GM12878 (cell line): ENCODE results near the gene ATP10A. TPM values are rescaled to one million over a fixed set of nuclear protein-coding genes. Genes with fewer than 3 reads are reported as not detected.

ENCODE experiments used
- ATAC-seq: fragments of 200-7000 bp; cut with Tn5 transposase; 3 replicates; pipeline ENCODE4 v1.9.1; 2020; ENCODE audit warnings: mild to moderate bottlenecking, moderate library complexity
- BruUV-seq: library from RNA; stranded (reverse); fragments of 400-500 nt; replicated peaks from 2 replicates; lab custom pipeline; 2021; lab: Mats Ljungman, UMichigan
- CTCF ChIA-PET: fragments of 300-600 bp; sonication (Branson Sonifier 250); formaldehyde crosslinking; extraction: SDS; loops from one replicate; lab custom pipeline; 2021; ENCODE audit warnings: inconsistent platforms; lab: Yijun Ruan, JAX
- POLR2A ChIA-PET: fragments of 350-600 bp; formaldehyde crosslinking; extraction: SDS; loops from one replicate; lab custom pipeline; 2021; ENCODE audit warnings: inconsistent platforms; lab: Charles Lee
- RAD21 ChIA-PET: fragments of 300-600 bp; sonication (Branson Sonifier 250); formaldehyde crosslinking; loops from one replicate; lab custom pipeline; 2023; ENCODE audit warnings: antibody characterized with exemption; ENCODE audit not compliant: unreplicated experiment; lab: Charles Lee
- SMC1A ChIA-PET: fragments of 300-600 bp; sonication (Branson Sonifier 250); formaldehyde crosslinking; loops from one replicate; lab custom pipeline; 2023; ENCODE audit not compliant: unreplicated experiment, uncharacterized antibody; lab: Charles Lee
- DNase-seq: peaks from one replicate; pipeline ENCODE4 v3.0.0-alpha.2; 2011; ENCODE audit warnings: low read depth, low spot score
- FAIRE-seq: peaks from 3 replicates; lab custom pipeline; 2011; peaks lifted over from hg19 to GRCh38; lab: Jason Lieb, UNC
- H2AFZ ChIP-seq: 2 replicates; pipeline ENCODE4 v1.6.0; 2011; ENCODE audit warnings: low read depth, low read length, control low read depth; ENCODE audit not compliant: control insufficient read depth
- H3K27ac ChIP-seq: 2 replicates; pipeline ENCODE4 v1.5.1; 2011; ENCODE audit warnings: control low read depth; ENCODE audit not compliant: control insufficient read depth, insufficient read depth
- H3K27me3 ChIP-seq, 2 experiments: replicated peaks in 1 of 2; 2 replicates each; pipeline versions ENCODE4 v1.6.0 to v1.6.1; 2011; ENCODE audit warnings: low read length in 1 of 2; ENCODE audit not compliant: control insufficient read depth in 2 of 2, insufficient read depth in 2 of 2
- H3K36me3 ChIP-seq, 2 experiments: 2 replicates each; pipeline ENCODE4 v1.5.1; 2011; ENCODE audit warnings: low read length in 1 of 2; ENCODE audit not compliant: control insufficient read depth in 2 of 2, insufficient read depth in 2 of 2
- H3K4me1 ChIP-seq: 2 replicates; pipeline ENCODE4 v1.6.1; 2011; ENCODE audit warnings: mild to moderate bottlenecking, low read length, moderate library complexity, mixed read lengths; ENCODE audit not compliant: control insufficient read depth, insufficient read depth
- H3K4me2 ChIP-seq: 2 replicates; pipeline ENCODE4 v1.6.0; 2011; ENCODE audit warnings: control low read depth; ENCODE audit not compliant: control insufficient read depth, insufficient read depth
- H3K4me3 ChIP-seq: fragments of 200-600 bp; sonication (generic); 2 replicates; pipeline ENCODE4 v1.5.1; 2016
- H3K79me2 ChIP-seq: 2 replicates; pipeline ENCODE4 v1.6.0; 2011; ENCODE audit warnings: low read length; ENCODE audit not compliant: control insufficient read depth, insufficient read depth
- H3K9ac ChIP-seq: 2 replicates; pipeline ENCODE4 v1.8.0; 2011; ENCODE audit warnings: low read length, control low read depth, mixed read lengths; ENCODE audit not compliant: control insufficient read depth, insufficient read depth
- H3K9me3 ChIP-seq: replicated peaks from 3 replicates; pipeline ENCODE4 v1.5.1; 2011; ENCODE audit warnings: mild to moderate bottlenecking, low read length; ENCODE audit not compliant: control insufficient read depth, insufficient read depth
- H4K20me1 ChIP-seq: 2 replicates; pipeline ENCODE4 v1.6.0; 2011; ENCODE audit not compliant: control insufficient read depth, insufficient read depth
- ASH2L ChIP-seq: fragments of 300-600, 200-600 bp; sonication (generic); IDR thresholded peaks from 2 replicates; pipeline ENCODE4 v1.6.1; 2017; ENCODE audit warnings: low read depth, mild to moderate bottlenecking, borderline replicate concordance
- CREB1 ChIP-seq: IDR thresholded peaks from 2 replicates; pipeline ENCODE4 v1.6.1; 2012; ENCODE audit warnings: low read depth, mild to moderate bottlenecking, inconsistent platforms
- FOXM1 ChIP-seq: IDR thresholded peaks from 2 replicates; pipeline ENCODE4 v1.6.1; 2012; ENCODE audit warnings: low read depth, mild to moderate bottlenecking, inconsistent platforms, low read length, moderate library complexity
- MTA2 ChIP-seq: fragments of 450-650 bp; IDR thresholded peaks from 2 replicates; pipeline ENCODE4 v1.6.1; 2016; ENCODE audit warnings: low read depth, mild to moderate bottlenecking, moderate library complexity
- MTA3 ChIP-seq: IDR thresholded peaks from 2 replicates; pipeline ENCODE4 v1.6.1; 2012; ENCODE audit warnings: low read length, inconsistent platforms, borderline replicate concordance
- RUNX3 ChIP-seq: IDR thresholded peaks from 2 replicates; pipeline ENCODE4 v1.6.1; 2012; ENCODE audit warnings: low read length, inconsistent platforms
- SMARCA5 ChIP-seq: fragments of 450-650 bp; IDR thresholded peaks from 2 replicates; pipeline ENCODE4 v1.6.1; 2017; ENCODE audit warnings: mild to moderate bottlenecking
- TCF3 ChIP-seq: IDR thresholded peaks from 2 replicates; pipeline ENCODE4 v1.6.1; 2012; ENCODE audit warnings: low read depth, mild to moderate bottlenecking, low read length, borderline replicate concordance; ENCODE audit not compliant: insufficient read depth
- ZNF207 ChIP-seq: fragments of 450-650 bp; IDR thresholded peaks from 2 replicates; pipeline ENCODE4 v1.6.1; 2014; ENCODE audit warnings: antibody characterized with exemption, mild to moderate bottlenecking, borderline replicate concordance
- ZNF217 ChIP-seq: fragments of 450-650 bp; IDR thresholded peaks from 2 replicates; pipeline ENCODE4 v1.6.1; 2017; ENCODE audit warnings: antibody characterized with exemption, mild to moderate bottlenecking
- WGBS: methylation state at CpG from one replicate; pipeline ENCODE4 v1.1.6; 2016; ENCODE audit warnings: low lambda C conversion rate; ENCODE audit not compliant: insufficient replicate concordance, insufficient coverage; ENCODE audit errors: missing lambda C conversion rate; 5-methylcytosine and 5-hydroxymethylcytosine counted together
- in situ Hi-C: fragments of 300-500 bp; cut with MboI; formaldehyde crosslinking; loops from 9 replicates; pipeline ENCODE4 v1.14.3; 2018; ENCODE audit warnings: mixed read lengths
- intact Hi-C: fragments of 100-400 bp; cut with micrococcal nuclease; formaldehyde crosslinking; loops from one replicate; pipeline ENCODE4 v1.14.2; 2022; ENCODE audit not compliant: unreplicated experiment
- polyA plus RNA-seq, 11 experiments: library from polyadenylated mRNA; depleted of rRNA in 4 of 11; unstranded in 6 of 11; stranded (reverse) in 5 of 11; fragments of >200 nt; fragmentation: Nextera tagmentation in 4 of 11; fragmentation: Illumina TruSeq in 1 of 11; extraction: Ambion mirVana in 4 of 11; extraction: Trizol in 1 of 11; gene quantifications; 1 replicate in 1 of 11; 2 replicates in 10 of 11; pipeline versions ENCODE4 v1.2.1 to v1.2.3, GENCODE V29; 2011 to 2016; ENCODE audit warnings: inconsistent platforms in 2 of 11, missing spikeins in 2 of 11, low read depth in 1 of 11
- total RNA-seq, 4 experiments: library from RNA; depleted of rRNA in 3 of 4; stranded (reverse); fragments of >200 nt in 3 of 4; fragmentation: Illumina TruSeq in 1 of 4; extraction: Trizol in 1 of 4; gene quantifications; 2 replicates each; pipeline versions ENCODE4 v1.2.1 to v1.2.3, GENCODE V29; 2013 to 2021
- TF ChIP-seq, protein P1 (sequence below): fragments of 450-650 bp; formaldehyde crosslinking; IDR thresholded peaks from 2 replicates; pipeline ENCODE4 v1.4.0; 2020; ENCODE audit warnings: mild to moderate bottlenecking, moderate library complexity
- TF ChIP-seq, protein P2 (sequence below): fragments of 150-350 bp; IDR thresholded peaks from 2 replicates; pipeline ENCODE4 v1.6.1; 2014; ENCODE audit warnings: mild to moderate bottlenecking, low read depth, low read length

Gene ATP10A
- total and polyA plus RNA-seq, 10 of the 15 experiments (the other 5 are each of a cell fraction or from before 2014, with no cell fraction given) = 0.04 to 1.5 (median 0.31) TPM; not detected in 2

DNA sequence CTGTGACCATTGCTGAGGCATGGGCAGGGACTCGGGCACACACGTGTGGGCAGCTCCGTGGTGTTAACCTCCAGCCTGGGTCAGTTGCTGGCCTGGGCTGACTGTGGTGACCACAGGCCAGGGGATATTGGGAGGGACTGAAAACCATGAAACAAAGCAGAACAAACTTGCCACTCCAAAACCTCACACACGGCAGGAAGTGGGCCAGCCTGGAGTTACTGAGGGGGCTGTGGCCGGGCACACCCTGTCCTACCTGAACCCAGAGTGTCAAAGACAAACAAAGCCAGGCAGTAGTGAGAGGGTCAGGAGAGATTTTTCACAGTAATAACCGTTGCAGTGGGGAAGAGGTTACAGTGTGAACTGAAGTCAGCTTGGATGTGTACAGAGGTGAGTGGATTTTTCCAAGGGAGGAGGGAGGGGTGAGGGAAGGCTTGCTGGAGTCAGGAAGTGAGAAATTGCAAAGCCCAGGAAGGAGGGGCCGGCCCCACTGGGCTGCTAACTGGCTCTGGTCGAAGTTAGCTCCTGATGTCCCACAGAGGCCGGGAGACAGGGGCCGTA is 40.0 kb upstream of the ATP10A start:
- Histone ChIP-seq H3K4me2 (no peak overlapping the region), H4K20me1 (no peaks in the 10 kb centered on the region)
- no peak for DNase-seq

DNA sequence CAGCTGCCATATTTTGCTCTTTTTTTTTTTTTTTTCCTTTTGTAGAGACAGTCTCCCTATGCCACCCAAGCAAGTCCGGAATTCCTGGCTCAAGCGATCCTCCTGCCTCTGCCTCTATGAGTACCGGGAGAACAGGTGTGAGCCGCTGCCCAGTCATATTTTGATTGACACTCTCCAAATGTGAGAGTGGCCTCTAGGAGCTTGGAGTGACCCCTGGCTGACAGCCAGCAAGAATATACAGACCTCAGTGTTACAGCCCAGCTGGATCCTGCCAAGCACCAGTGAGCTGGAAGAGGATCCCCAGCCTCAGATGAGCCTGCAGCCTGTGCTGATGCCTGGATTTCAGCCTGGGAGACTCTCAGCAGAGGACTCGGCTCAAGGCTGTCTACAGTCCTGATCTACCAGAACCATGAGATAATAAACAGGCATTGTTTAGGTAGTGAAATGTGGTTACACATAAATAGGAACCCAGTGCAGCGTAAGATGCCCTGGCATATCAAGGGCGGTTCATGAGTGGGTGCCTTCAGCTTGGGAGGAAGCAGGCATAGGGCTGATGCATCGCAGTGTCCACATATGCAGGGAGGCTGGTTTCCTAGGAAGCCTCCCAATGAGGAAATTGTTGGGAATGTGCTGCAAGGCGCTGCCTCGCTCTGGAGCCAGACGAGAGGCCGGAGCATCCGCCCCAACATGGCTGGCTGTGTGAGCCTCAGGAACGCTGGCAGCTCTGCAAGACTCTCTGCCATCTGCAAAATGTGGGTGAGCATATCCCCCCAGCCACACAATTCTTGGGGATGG is 38.9 kb upstream of the ATP10A start:
- Histone ChIP-seq H3K36me3 (no peaks in the 10 kb centered on the region), H3K27me3 (no peaks in the 10 kb centered on the region), H3K9ac (no peak overlapping the region), H3K9me3 (no peaks in the 10 kb centered on the region; the same call in 2 of the 3 replicates), H4K20me1 (no peaks in the 10 kb centered on the region), H2AFZ (no peak overlapping the region), H3K79me2 (no peaks in the 10 kb centered on the region), H3K4me1 (no peaks in the 10 kb centered on the region), H3K4me2 (no peak overlapping the region), H3K4me3 (no peak overlapping the region), H3K27ac (no peak overlapping the region)
- no peak for FAIRE-seq
- in situ Hi-C loops = no loop called here
- RAD21 ChIA-PET = no interaction called here
- no TSS peak for BruUV-seq
- no peak for ATAC-seq
- intact Hi-C loops = no loop called here
- CTCF ChIA-PET = no interaction called here
- WGBS = 67% methylated on average over 14 of the region's 14 CpGs
- POLR2A ChIA-PET = no interaction called here
- SMC1A ChIA-PET = no interaction called here
- no peak for DNase-seq
- no peak for TF ChIP-seq MTA2
- TF ChIP-seq, protein P1, sequence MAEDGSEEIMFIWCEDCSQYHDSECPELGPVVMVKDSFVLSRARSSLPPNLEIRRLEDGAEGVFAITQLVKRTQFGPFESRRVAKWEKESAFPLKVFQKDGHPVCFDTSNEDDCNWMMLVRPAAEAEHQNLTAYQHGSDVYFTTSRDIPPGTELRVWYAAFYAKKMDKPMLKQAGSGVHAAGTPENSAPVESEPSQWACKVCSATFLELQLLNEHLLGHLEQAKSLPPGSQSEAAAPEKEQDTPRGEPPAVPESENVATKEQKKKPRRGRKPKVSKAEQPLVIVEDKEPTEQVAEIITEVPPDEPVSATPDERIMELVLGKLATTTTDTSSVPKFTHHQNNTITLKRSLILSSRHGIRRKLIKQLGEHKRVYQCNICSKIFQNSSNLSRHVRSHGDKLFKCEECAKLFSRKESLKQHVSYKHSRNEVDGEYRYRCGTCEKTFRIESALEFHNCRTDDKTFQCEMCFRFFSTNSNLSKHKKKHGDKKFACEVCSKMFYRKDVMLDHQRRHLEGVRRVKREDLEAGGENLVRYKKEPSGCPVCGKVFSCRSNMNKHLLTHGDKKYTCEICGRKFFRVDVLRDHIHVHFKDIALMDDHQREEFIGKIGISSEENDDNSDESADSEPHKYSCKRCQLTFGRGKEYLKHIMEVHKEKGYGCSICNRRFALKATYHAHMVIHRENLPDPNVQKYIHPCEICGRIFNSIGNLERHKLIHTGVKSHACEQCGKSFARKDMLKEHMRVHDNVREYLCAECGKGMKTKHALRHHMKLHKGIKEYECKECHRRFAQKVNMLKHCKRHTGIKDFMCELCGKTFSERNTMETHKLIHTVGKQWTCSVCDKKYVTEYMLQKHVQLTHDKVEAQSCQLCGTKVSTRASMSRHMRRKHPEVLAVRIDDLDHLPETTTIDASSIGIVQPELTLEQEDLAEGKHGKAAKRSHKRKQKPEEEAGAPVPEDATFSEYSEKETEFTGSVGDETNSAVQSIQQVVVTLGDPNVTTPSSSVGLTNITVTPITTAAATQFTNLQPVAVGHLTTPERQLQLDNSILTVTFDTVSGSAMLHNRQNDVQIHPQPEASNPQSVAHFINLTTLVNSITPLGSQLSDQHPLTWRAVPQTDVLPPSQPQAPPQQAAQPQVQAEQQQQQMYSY (CRISPR knock-in tag) = no peak
- TF ChIP-seq, protein P2, sequence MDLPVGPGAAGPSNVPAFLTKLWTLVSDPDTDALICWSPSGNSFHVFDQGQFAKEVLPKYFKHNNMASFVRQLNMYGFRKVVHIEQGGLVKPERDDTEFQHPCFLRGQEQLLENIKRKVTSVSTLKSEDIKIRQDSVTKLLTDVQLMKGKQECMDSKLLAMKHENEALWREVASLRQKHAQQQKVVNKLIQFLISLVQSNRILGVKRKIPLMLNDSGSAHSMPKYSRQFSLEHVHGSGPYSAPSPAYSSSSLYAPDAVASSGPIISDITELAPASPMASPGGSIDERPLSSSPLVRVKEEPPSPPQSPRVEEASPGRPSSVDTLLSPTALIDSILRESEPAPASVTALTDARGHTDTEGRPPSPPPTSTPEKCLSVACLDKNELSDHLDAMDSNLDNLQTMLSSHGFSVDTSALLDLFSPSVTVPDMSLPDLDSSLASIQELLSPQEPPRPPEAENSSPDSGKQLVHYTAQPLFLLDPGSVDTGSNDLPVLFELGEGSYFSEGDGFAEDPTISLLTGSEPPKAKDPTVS = no peak
- TF ChIP-seq SMARCA5 = no peak
- no peak for TF ChIP-seq ASH2L
- no peak for TF ChIP-seq MTA3
- TF ChIP-seq ZNF207 = no peak
- no peak for TF ChIP-seq RUNX3
- no peak for TF ChIP-seq ZNF217
- TF ChIP-seq TCF3 = no peak

More for the DNA sequence above, 40.0 kb upstream of the ATP10A start:
- ChIA-PET POLR2A (no interaction called here), SMC1A (no interaction called here), CTCF (no interaction called here), RAD21 (no interaction called here)
- in situ Hi-C loops (no loop called here), intact Hi-C loops (no loop called here)
- Histone ChIP-seq H3K79me2 (no peaks in the 10 kb centered on the region), H3K27me3 (no peaks in the 10 kb centered on the region), H3K9ac (no peak overlapping the region), H3K9me3 (no peaks in the 10 kb centered on the region; the same call in 2 of the 3 replicates), H3K4me1 (no peaks in the 10 kb centered on the region), H3K4me3 (no peak overlapping the region), H2AFZ (no peak overlapping the region), H3K36me3 (no peaks in the 10 kb centered on the region), H3K27ac (no peak overlapping the region)
- ATAC-seq (no peak), FAIRE-seq (no peak)
- 27% methylated on average over 10 of the region's 10 CpGs for WGBS
- TF ChIP-seq FOXM1 = no peak
- no peak for TF ChIP-seq CREB1
- no TSS peak for BruUV-seq
